Heart right ventricle (tissue), 16 donors: ENCODE measurements around the gene KIF4B. TPM values are rescaled to one million over a fixed set of nuclear protein-coding genes. Genes with fewer than 3 reads are reported as not detected.
A peak's percentile ranks its signal among the peaks of the same experiment; 100 is the strongest.

ENCODE experiments used
- ATAC-seq, 8 donors: fragments of 200-7000 bp; cut with Tn5 transposase; one replicate each; pipeline ENCODE4 v1.9.1; 2020; ENCODE audit warnings: mild to moderate bottlenecking in 8 of 8, moderate library complexity in 8 of 8, moderate number of reproducible peaks in 1 of 8
- DNase-seq, 2 donors: peaks; one replicate each; pipeline ENCODE4 v3.0.0-alpha.2; 2020
- H3K27ac ChIP-seq, 10 donors: fragments of 200-600 bp; sonication (generic) in 2 of 10; one replicate each; pipeline versions ENCODE4 v1.5.0 to v1.8.0; 2020 to 2022; ENCODE audit warnings: mild to moderate bottlenecking in 3 of 10
- H3K27me3 ChIP-seq, 7 donors: fragments of 200-600 bp; one replicate each; pipeline ENCODE4 v1.8.0; 2021 to 2022; ENCODE audit warnings: mild to moderate bottlenecking in 2 of 7
- H3K36me3 ChIP-seq, 9 donors: fragments of 200-600 bp; sonication (generic) in 1 of 9; one replicate each; pipeline versions ENCODE4 v1.5.0 to v1.8.0; 2020 to 2022; ENCODE audit warnings: mild to moderate bottlenecking in 2 of 9
- H3K4me1 ChIP-seq, 9 donors: fragments of 200-600 bp; sonication (generic) in 1 of 9; one replicate each; pipeline versions ENCODE4 v1.5.0 to v1.8.0; 2020 to 2022; ENCODE audit warnings: mild to moderate bottlenecking in 4 of 9
- H3K4me3 ChIP-seq, 10 donors: fragments of 200-600 bp; sonication (generic) in 2 of 10; one replicate each; pipeline versions ENCODE4 v1.5.0 to v1.8.0; 2020 to 2022; ENCODE audit warnings: mild to moderate bottlenecking in 7 of 10, moderate library complexity in 2 of 10
- H3K9me3 ChIP-seq, 11 donors: fragments of 200-600 bp in 10 of 11; sonication (generic) in 2 of 11; one replicate each; pipeline versions ENCODE4 v1.5.0 to v1.8.0; 2013 to 2022; ENCODE audit warnings: mild to moderate bottlenecking in 2 of 11, control low read depth in 1 of 11, moderate library complexity in 1 of 11
- CTCF ChIP-seq, 9 donors: fragments of 200-600 bp; sonication (generic) in 2 of 9; IDR thresholded peaks; one replicate each; pipeline versions ENCODE4 v1.5.0 to v1.8.0; 2021 to 2022; ENCODE audit warnings: antibody characterized with exemption in 9 of 9, mild to moderate bottlenecking in 5 of 9, moderate library complexity in 1 of 9
- WGBS, 2 donors: extraction: QIAGEN DNeasy Blood & Tissue Kit; methylation state at CpG; one replicate each; pipeline ENCODE4 v1.1.7; 2013; ENCODE audit warnings: inconsistent platforms in 1 of 2; 5-methylcytosine and 5-hydroxymethylcytosine counted together
- intact Hi-C, 10 donors: fragments of 100-400 bp; cut with DNase I; formaldehyde crosslinking; loops; one replicate each; pipeline versions ENCODE4 v1.11.1 to v1.14.2; 2022
- polyA plus RNA-seq, 2 donors: library from polyadenylated mRNA; stranded (reverse); fragments of 200-250 nt; gene quantifications; one replicate each; pipeline ENCODE4 v1.2.3, GENCODE V29; 2013
- total RNA-seq, 10 donors: library from RNA; stranded (reverse); fragmentation: NEBNext Ultra II Directional in 3 of 10; extraction: Animal tissue kit (Norgen Biotek cat#: 25700) in 3 of 10; gene quantifications; one replicate each; pipeline versions ENCODE4 v1.2.1 to v1.2.4, GENCODE V29; 2021 to 2023
- donor health status: Arrhythmogenic right ventricular cardiomyopathy.
- donor health status: ischemic (EF 13 %, LVEDD 7.1; RV severe dilation, severe dysfunction).
- donor health status: healthy with polysubstance abuse.
- donor health status: DM: no; HTN: yes; CAD: no.
- donor health status: DM: no; HTN: no; CAD: no.
- donor health status: ischemic (EF 25% LVEDD 6.9; RV normal size, moderate dysfunction).
- donor health status: ischemic (EF 25% LVEDD 5.7; RV mildly dilated, moderate dysfunction).
- donor health status: healthy.
- donor health status: DM: yes; HTN: yes; CAD: no.
- donor health status: Ischemic cardiomyopathy.
- donor health status: ischemic (EF 35%, LVEDD 5.7; RV mildly dilated, moderate dysfunction).
- donor health status: nonischemic (EF 11% LVEDD 7.7; RV severe dilation, severe dysfunction).
- donor health status: DM: yes; HTN: yes; CAD: no.
- donor health status: PGD.
- donor health status: ischemic (EF 29% LVEDD 5.4; RV normal size, mild dysfunction).
- donor health status: nonischemic (EF 23%, LVEDD 6.1; RV moderate dilation, normal function).

Gene KIF4B
- total and polyA plus RNA-seq, 12 donors = 0.05 to 0.11 (median 0.08) TPM; not detected in 8

GRCh38 chr5:155050384-155051019, 36.9 kb downstream of the KIF4B start:
- Histone ChIP-seq H3K4me3 (no peak overlapping the region), H3K36me3 (no peaks in the 10 kb centered on the region), H3K27me3 (no peaks in the 10 kb centered on the region), H3K27ac (no peak overlapping the region), H3K4me1 (peaks cover 0 to 17% (median 5%) of the 10 kb centered on the region in 9 donors), H3K9me3 (no peaks in the 10 kb centered on the region)
- DNase-seq (no peak), ATAC-seq (no peak)
- intact Hi-C loops = loop anchor here in 2 of 10 donors (5.0 kb wide), 2 partner anchors 42 to 142 kb away; no protein-coding TSS in a partner anchor
- WGBS, 2 donors = 59 to 61% methylated on average over 5 of the region's 5 CpGs
- no peak for TF ChIP-seq CTCF (IDR thresholded peaks at IDR 0.05)

GRCh38 chr5:155052532-155052931, 39.0 kb downstream of the KIF4B start:
- H3K4me3 ChIP-seq = no peak overlapping the region
- no peaks in the 10 kb centered on the region for H3K9me3 ChIP-seq
- peak overlapping the region in 4 of 10 donors; percentile 45 to 72 (median 50) for H3K27ac ChIP-seq
- no peak for TF ChIP-seq CTCF (IDR thresholded peaks at IDR 0.05)
- WGBS, 2 donors = 50 to 59% methylated on average over 4 of the region's 4 CpGs
- no peaks in the 10 kb centered on the region for H3K36me3 ChIP-seq
- ATAC-seq (peak in 6 of 8 donors; percentile 34 to 79 (median 46)), DNase-seq (no peak)
- no peaks in the 10 kb centered on the region for H3K27me3 ChIP-seq
- peaks cover 0 to 17% (median 7%) of the 10 kb centered on the region in 9 donors for H3K4me1 ChIP-seq
- intact Hi-C loops = loop anchor here in 2 of 10 donors (5.0 kb wide), 2 partner anchors 40 to 140 kb away; no protein-coding TSS in a partner anchor

GRCh38 chr5:155053501-155053900, 39.9 kb downstream of the KIF4B start:
- intact Hi-C loops = loop anchor here in 2 of 10 donors (5.0 kb wide), 2 partner anchors 39 to 139 kb away; no protein-coding TSS in a partner anchor
- 25 to 26% methylated on average over 4 of the region's 4 CpGs for WGBS, 2 donors
- peak in 6 of 8 donors; percentile 69 to 91 (median 86) for ATAC-seq
- H3K9me3 ChIP-seq = no peaks in the 10 kb centered on the region
- H3K36me3 ChIP-seq = no peaks in the 10 kb centered on the region
- DNase-seq = peak in 1 of 2 donors; percentile 19
- no peaks in the 10 kb centered on the region for H3K27me3 ChIP-seq
- TF ChIP-seq CTCF (IDR thresholded peaks at IDR 0.05) = no peak
- H3K4me1 ChIP-seq = peaks cover 0 to 17% (median 9%) of the 10 kb centered on the region in 9 donors
- no peak overlapping the region for H3K4me3 ChIP-seq
- H3K27ac ChIP-seq = peak overlapping the region in 6 of 10 donors; percentile 44 to 72 (median 50)

- H3K9me3 ChIP-seq = peaks cover 0 to 8% (median 0%) of the 10 kb centered on the region in 11 donors
- DNase-seq (no peak), ATAC-seq (no peak)
- H3K4me3 ChIP-seq = no peak overlapping the region
- no peak for TF ChIP-seq CTCF (IDR thresholded peaks at IDR 0.05)
- H3K36me3 ChIP-seq = no peaks in the 10 kb centered on the region
- H3K4me1 ChIP-seq = peaks cover 0 to 17% (median 9%) of the 10 kb centered on the region in 9 donors
- WGBS, 2 donors = 64 to 70% methylated on average over 8 of the region's 8 CpGs
- H3K27ac ChIP-seq = no peak overlapping the region
- no peaks in the 10 kb centered on the region for H3K27me3 ChIP-seq
- intact Hi-C loops = no loop called here
These were observed 43.2 kb downstream of the KIF4B start for GRCh38 chr5:155056644-155057269.
